NCI-H345 (cell line): Measurements from ENCODE around the gene CSN3.

ENCODE experiments used
- DNase-seq: peaks from one replicate; lab custom pipeline; 2025; lab: John Stamatoyannopoulos, UW

The CSN3 gene

GRCh38 chr4:70297576-70297975 lies 55.2 kb downstream of the CSN3 start:
- no peak for DNase-seq

DNA sequence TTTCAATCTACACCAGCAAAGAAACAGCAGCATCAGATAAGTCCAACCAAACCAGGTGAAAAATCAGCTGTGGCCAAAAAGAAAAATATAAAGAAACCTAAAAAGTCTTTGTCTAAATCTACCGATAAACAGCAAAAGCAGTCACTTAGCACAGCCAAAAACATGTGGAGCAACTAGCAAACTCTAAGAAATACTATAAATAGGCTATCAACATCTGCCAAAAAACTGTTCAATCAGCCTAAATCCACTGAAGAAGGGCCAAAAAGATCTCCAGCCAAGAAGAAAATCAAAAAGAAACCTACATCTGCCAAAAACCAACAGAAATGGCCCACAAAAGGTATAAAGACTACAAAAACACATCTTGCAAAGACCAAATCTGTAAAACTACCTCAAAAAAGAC lies 55.7 kb downstream of the CSN3 start:
- no peak for DNase-seq

GRCh38 chr4:70299643-70300042 lies 57.2 kb downstream of the CSN3 start:
- no peak for DNase-seq

GRCh38 chr4:70300215-70300614 lies 57.8 kb downstream of the CSN3 start:
- DNase-seq = no peak
